GM20000 (cell line): ENCODE results near the gene RFC2.
"Not testable (repeated sequence)": the region's sequence is repeated elsewhere in the genome, so short reads cannot be mapped to it uniquely, and the experiment has no call there.

Experiments
- DNase-seq: peaks from one replicate; pipeline ENCODE4 v3.0.0; 2012; ENCODE audit warnings: low spot score
- TF ChIP-seq, protein P1 (sequence below): IDR thresholded peaks from 2 replicates; pipeline ENCODE4 v1.5.1; 2012; ENCODE audit warnings: mild to moderate bottlenecking, control low read depth; ENCODE audit errors: extremely low read depth, missing control alignments

Gene RFC2

DNA sequence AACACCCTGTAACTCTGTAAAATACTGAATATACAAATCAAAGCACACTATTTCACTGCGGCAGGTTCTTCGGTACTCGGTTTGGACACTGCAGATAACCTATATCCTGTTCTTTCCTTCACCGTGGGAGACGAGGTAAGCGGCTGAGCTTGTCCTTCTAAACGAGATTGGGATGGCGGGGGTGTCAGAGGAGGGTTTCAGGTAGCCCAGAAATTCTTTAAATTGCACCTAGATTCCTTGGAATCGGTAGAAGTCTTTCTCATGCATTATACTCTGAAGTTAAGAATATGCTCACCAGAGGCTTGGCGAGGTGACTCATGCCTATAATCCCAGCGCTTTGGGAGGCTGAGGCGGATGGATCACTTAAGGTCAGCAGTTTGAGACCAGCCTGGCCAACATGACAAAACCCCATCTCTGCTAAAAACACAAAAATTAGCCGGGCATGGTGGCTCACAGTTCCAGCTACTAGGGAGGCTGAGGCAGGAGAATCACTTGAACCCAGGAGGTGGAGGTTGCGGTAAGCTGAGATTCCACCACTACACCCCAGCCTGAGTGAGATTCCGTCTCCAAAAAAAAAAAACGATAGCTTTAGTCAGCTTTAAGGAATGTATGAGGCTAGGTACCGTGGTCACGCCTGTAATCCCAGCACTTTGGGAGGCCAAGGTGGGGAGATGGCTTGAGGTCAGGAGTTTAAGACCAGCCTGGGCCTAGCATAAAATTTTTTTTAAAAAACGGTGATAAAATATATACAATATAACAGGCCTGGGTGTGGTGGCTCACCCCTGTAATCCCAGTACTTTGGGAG is 54.4 kb downstream of the RFC2 start:
- TF ChIP-seq, protein P1, sequence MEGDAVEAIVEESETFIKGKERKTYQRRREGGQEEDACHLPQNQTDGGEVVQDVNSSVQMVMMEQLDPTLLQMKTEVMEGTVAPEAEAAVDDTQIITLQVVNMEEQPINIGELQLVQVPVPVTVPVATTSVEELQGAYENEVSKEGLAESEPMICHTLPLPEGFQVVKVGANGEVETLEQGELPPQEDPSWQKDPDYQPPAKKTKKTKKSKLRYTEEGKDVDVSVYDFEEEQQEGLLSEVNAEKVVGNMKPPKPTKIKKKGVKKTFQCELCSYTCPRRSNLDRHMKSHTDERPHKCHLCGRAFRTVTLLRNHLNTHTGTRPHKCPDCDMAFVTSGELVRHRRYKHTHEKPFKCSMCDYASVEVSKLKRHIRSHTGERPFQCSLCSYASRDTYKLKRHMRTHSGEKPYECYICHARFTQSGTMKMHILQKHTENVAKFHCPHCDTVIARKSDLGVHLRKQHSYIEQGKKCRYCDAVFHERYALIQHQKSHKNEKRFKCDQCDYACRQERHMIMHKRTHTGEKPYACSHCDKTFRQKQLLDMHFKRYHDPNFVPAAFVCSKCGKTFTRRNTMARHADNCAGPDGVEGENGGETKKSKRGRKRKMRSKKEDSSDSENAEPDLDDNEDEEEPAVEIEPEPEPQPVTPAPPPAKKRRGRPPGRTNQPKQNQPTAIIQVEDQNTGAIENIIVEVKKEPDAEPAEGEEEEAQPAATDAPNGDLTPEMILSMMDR = no peak
- DNase-seq = no peak

DNA sequence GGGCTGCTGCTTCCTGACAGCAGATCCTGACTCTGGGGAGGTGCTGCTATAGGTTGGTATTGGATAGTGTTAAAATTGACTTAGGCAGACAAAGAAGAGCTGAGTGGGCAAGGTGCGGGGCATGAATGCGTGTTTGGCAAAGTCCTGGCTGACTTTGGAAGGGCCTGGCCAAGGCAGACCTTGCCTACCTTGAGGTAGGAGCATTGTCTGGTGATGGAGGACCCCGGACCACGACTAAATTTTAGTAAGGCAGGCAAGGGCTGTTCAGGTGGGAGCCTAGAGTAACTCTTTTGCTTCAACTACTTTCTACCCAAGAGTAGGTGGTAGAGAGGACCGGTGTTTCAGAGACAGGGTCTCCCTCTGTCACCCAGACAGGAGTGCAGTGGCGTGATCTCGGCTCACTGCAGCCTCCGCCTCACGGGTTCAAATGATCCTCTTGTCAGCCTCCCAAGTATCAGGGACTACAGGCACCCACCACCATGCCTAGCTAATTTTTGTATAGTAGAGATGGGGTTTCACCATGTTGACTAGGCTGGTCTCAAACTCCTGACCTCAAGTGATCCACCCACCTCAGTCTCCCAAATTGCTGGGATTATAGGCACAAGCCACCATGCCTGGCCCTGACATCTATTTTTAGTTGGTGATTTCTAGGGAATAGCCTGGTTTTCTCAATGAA is 56.6 kb downstream of the RFC2 start:
- no peak for DNase-seq
- TF ChIP-seq, protein P1 = no peak

DNA sequence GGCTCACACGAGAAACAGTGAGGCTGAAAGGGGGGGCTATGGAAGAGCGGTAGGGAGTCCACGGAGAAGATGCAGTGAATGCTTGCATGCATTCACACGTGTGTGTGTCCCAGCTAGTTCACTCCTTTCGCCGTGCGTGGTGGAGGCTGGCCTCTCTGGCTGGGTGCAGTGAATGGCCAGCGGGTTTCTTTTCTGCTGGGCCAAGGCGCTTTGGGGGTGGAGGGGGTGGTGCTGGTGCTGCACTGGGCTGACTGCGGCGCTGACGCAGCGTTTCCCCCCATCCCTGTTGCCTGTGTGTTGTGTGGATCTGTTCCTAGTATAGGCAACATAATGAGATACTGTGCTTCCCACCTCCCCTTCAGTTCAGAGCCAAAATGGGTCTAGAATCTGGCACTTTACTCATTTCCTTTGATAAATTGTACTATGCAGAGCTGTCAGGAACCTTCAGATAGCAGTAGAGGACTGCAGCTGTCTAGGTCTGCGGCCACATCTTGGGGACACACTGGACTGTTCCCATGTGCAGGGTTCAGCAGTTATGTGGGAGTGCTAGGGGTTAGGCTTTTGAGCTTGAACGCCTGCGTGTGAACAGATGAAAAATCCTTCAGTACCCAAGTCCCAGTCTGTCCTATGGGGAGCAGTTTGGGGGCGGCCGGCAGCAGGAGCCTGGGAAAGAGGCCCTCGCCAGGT is 58.1 kb downstream of the RFC2 start:
- DNase-seq = not testable (repeated sequence)

DNA sequence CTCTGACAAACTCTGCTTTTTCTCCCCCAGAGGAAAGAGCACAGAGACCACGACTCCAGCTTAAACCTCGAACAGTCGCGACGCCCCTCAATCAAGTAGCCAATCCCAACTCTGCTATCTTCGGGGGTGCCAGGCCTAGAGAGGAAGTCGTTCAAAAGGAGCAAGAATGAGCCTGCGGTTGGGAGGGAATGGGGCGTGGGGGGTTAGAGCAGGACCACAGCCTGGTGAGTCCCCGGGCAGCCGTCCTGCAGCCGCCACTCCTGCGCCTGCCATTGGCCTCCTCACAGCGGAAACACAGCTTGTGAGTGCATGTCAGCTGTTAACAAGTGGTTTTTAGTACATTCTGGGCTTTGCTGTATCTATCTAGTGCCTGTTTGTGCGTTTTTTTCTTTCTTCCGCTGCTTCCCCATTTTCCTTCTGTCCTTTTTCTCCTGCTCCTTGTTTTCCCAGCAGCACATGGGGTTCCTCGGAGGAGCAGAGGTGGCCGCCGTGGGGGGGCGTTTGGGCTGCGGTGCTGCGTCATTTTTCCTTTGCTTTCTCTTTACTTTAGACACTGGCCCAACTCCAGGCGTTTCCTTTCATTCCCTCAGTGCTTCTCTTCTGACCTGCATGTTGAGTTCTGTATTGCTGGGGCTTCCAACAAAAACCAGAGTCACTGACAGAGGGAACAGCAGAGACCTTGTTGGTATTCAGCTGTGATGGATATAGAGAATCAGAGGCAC is 58.9 kb downstream of the RFC2 start:
- DNase-seq = not testable (repeated sequence)

DNA sequence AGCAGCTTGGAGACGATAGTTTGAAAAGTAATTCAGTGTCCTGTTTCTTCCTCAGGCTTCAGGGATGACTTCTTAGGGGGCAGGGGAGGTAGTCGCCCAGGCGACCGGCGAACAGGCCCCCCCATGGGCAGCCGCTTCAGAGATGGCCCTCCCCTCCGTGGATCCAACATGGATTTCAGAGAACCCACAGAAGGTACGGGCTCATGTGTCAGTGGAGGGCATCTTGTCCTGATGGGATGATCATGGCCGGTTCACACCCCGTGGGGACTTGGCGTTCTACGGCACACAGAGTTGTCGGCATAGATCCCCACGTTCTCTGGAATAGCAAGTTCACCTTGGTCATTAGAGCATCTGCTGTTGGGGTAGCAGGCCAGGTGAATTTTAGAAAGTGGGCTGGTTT is 59.5 kb downstream of the RFC2 start:
- DNase-seq = no peak
- TF ChIP-seq, protein P1 = no peak

DNA sequence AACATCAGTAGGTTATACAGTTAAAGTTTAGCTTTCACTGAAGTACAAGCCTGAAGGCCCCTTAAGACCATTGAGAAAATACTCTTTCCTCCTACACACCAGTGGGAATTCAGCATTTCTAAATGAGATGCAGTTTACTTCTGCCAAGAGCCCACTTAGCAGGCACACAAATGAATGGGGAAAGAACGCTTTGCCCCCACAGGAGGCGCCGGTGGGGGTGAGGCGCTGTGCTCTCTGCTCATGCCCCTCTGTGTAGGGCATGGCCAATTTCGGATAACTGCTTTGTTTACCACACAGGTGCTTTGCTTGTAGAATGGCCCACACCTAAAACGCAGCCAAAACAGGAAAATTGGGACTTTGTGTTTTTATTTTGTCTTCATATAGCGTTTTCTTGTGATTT is 60.3 kb downstream of the RFC2 start:
- TF ChIP-seq, protein P1 = no peak
- DNase-seq = no peak

DNA sequence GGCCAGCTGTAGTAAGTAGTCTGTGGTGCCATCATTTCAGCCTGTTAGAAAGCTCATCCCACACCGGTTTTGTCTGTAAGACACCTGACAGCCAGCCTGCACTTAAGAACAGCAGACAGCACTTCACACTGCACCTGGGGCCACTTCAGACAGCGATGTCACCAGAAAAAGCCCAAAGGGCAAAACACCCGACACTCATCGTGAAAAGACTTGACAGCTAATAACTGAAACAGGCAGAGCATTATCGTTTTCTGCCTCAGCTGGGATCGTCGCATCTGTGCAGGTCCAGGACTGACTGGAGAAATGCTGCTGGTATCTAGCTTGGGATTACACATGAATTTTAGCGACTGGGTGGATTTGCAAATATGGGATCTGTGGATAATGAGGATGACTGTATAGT is 61.1 kb downstream of the RFC2 start:
- TF ChIP-seq, protein P1 = no peak
- no peak for DNase-seq

DNA sequence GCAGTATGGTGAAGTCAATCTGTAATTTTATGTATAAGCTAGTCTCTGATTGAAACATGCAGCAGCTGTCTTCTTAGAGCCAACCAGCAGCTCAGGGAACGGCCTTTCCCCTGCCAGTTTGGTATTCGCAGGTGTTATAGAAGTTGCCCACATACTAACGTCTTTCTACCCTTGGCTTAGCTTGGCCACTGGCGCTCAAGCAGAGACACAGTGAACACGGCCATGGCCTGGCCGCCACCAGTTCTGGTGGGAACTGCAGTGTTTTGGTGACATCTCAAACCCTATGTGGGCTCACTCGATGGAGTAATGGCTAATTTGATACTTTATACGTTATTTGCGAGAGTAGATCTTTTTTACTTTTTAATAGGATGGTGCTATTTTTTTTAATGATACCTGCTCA is 63.0 kb downstream of the RFC2 start:
- no peak for DNase-seq
- TF ChIP-seq, protein P1 = no peak
